ENCODE data around the gene CDK18. TPM values are rescaled to one million over a fixed set of nuclear protein-coding genes. Genes with fewer than 3 reads are reported as not detected.

The CDK18 gene
- total RNA-seq, 1 experiment from 2014 or later = 38.5 TPM

GRCh38 chr1:205483372-205483771 lies 21.1 kb upstream of the CDK18 start:
- Histone ChIP-seq H2BK15ac (ENCODE audit: low read depth, low read length) (no peak overlapping the region), H3K9me3 (ENCODE audit: control insufficient read depth, low read depth, low read length) (no peaks in the 10 kb centered on the region), H4K91ac (ENCODE audit: insufficient read length, low read depth, low read length) (no peak overlapping the region), H4K8ac (replicated peaks; ENCODE audit: insufficient read length, low read depth, low read length) (no peak overlapping the region), H4K20me1 (ENCODE audit: control insufficient read depth, insufficient read depth, insufficient read length) (no peaks in the 10 kb centered on the region), H3K18ac (ENCODE audit: insufficient read length, low read depth, low read length) (no peak overlapping the region), H2AFZ (ENCODE audit: low read length) (no peak overlapping the region), H2BK5ac (ENCODE audit: insufficient read length, low read length) (no peak overlapping the region), H3K4me2 (ENCODE audit: insufficient read depth, insufficient read length, low read length) (no peak overlapping the region), H2BK120ac (ENCODE audit: low read depth, low read length, poor library complexity, severe bottlenecking) (no peak overlapping the region), H2BK20ac (ENCODE audit: low read depth, low read length, poor library complexity, severe bottlenecking) (no peak overlapping the region), H3K9ac (ENCODE audit: extremely low read depth, insufficient read length, low read length) (no peak overlapping the region), H3K27me3 (ENCODE audit: insufficient read depth, low read length) (no peaks in the 10 kb centered on the region; the same call in 1 of the 2 replicates), H3K23ac (ENCODE audit: insufficient read length, low read depth, low read length) (no peak overlapping the region), H3T11ph (ENCODE audit: low read length) (no peak overlapping the region), H2AK5ac (ENCODE audit: insufficient read length, low read length) (no peak overlapping the region), H3K56ac (ENCODE audit: insufficient read length, low read depth, low read length) (no peak overlapping the region), H3K79me2 (ENCODE audit: insufficient read depth, low read length) (no peaks in the 10 kb centered on the region), H3K23me2 (ENCODE audit: insufficient read length, low read depth, low read length, poor library complexity, severe bottlenecking) (no peaks in the 10 kb centered on the region), H3K4ac (ENCODE audit: low read depth, low read length) (no peak overlapping the region), H2BK12ac (ENCODE audit: insufficient read length, low read depth, low read length) (no peak overlapping the region), H3K79me1 (ENCODE audit: insufficient read depth, low read depth, low read length, poor library complexity, severe bottlenecking) (no peaks in the 10 kb centered on the region), H3K27ac (ENCODE audit: insufficient read length, low read depth, low read length) (no peak overlapping the region), H3K14ac (ENCODE audit: insufficient read depth, low read length) (no peak overlapping the region), H3K4me1 (ENCODE audit: insufficient read depth, low read length) (peaks cover 4% of the 10 kb centered on the region; the same call in 1 of the 2 replicates), H4K5ac (ENCODE audit: insufficient read length, low read depth, low read length) (no peak overlapping the region)
- Mint-ChIP-seq H3K27me3 (ENCODE audit: low read depth) (peaks cover 61% of the 10 kb centered on the region), H3K9me3 (no peaks in the 10 kb centered on the region; a peak in 2 of 5 replicates), H3K27ac (no peak overlapping the region; a peak in 1 of 7 replicates), H3K4me3 (no peak overlapping the region; a peak in 1 of 5 replicates), H3K4me1 (peaks cover 41 to 43% of the 10 kb centered on the region in 2 experiments), H3K36me3 (ENCODE audit: insufficient read depth in 1 of 3, low read depth in 3 of 3) (no peaks in the 10 kb centered on the region)
- DNase-seq = no peak
- TF ChIP-seq CTCF (conservative IDR thresholded peaks at IDR 0.05) = no peak
- WGBS (ENCODE audit: extremely low coverage, insufficient read length, low lambda C conversion rate) = no CpG with 5 or more reads among the region's 2 CpGs
